Heart right ventricle (tissue), 16 donors: ENCODE data around the gene MFSD11. TPM values are rescaled to one million over a fixed set of nuclear protein-coding genes. Genes with fewer than 3 reads are reported as not detected.

Experiments
- ATAC-seq, 8 donors: fragments of 200-7000 bp; cut with Tn5 transposase; one replicate each; pipeline ENCODE4 v1.9.1; 2020; ENCODE audit warnings: mild to moderate bottlenecking in 8 of 8, moderate library complexity in 8 of 8, moderate number of reproducible peaks in 1 of 8
- DNase-seq, 2 donors: peaks; one replicate each; pipeline ENCODE4 v3.0.0-alpha.2; 2020
- H3K27ac ChIP-seq, 10 donors: fragments of 200-600 bp; sonication (generic) in 2 of 10; one replicate each; pipeline versions ENCODE4 v1.5.0 to v1.8.0; 2020 to 2022; ENCODE audit warnings: mild to moderate bottlenecking in 3 of 10
- H3K27me3 ChIP-seq, 7 donors: fragments of 200-600 bp; one replicate each; pipeline ENCODE4 v1.8.0; 2021 to 2022; ENCODE audit warnings: mild to moderate bottlenecking in 2 of 7
- H3K36me3 ChIP-seq, 9 donors: fragments of 200-600 bp; sonication (generic) in 1 of 9; one replicate each; pipeline versions ENCODE4 v1.5.0 to v1.8.0; 2020 to 2022; ENCODE audit warnings: mild to moderate bottlenecking in 2 of 9
- H3K4me1 ChIP-seq, 9 donors: fragments of 200-600 bp; sonication (generic) in 1 of 9; one replicate each; pipeline versions ENCODE4 v1.5.0 to v1.8.0; 2020 to 2022; ENCODE audit warnings: mild to moderate bottlenecking in 4 of 9
- H3K4me3 ChIP-seq, 10 donors: fragments of 200-600 bp; sonication (generic) in 2 of 10; one replicate each; pipeline versions ENCODE4 v1.5.0 to v1.8.0; 2020 to 2022; ENCODE audit warnings: mild to moderate bottlenecking in 7 of 10, moderate library complexity in 2 of 10
- H3K9me3 ChIP-seq, 11 donors: fragments of 200-600 bp in 10 of 11; sonication (generic) in 2 of 11; one replicate each; pipeline versions ENCODE4 v1.5.0 to v1.8.0; 2013 to 2022; ENCODE audit warnings: mild to moderate bottlenecking in 2 of 11, control low read depth in 1 of 11, moderate library complexity in 1 of 11
- CTCF ChIP-seq, 9 donors: fragments of 200-600 bp; sonication (generic) in 2 of 9; IDR thresholded peaks; one replicate each; pipeline versions ENCODE4 v1.5.0 to v1.8.0; 2021 to 2022; ENCODE audit warnings: antibody characterized with exemption in 9 of 9, mild to moderate bottlenecking in 5 of 9, moderate library complexity in 1 of 9
- WGBS, 2 donors: extraction: QIAGEN DNeasy Blood & Tissue Kit; methylation state at CpG; one replicate each; pipeline ENCODE4 v1.1.7; 2013; ENCODE audit warnings: inconsistent platforms in 1 of 2; 5-methylcytosine and 5-hydroxymethylcytosine counted together
- intact Hi-C, 10 donors: fragments of 100-400 bp; cut with DNase I; formaldehyde crosslinking; loops; one replicate each; pipeline versions ENCODE4 v1.11.1 to v1.14.2; 2022
- polyA plus RNA-seq, 2 donors: library from polyadenylated mRNA; stranded (reverse); fragments of 200-250 nt; gene quantifications; one replicate each; pipeline ENCODE4 v1.2.3, GENCODE V29; 2013
- total RNA-seq, 10 donors: library from RNA; stranded (reverse); fragmentation: NEBNext Ultra II Directional in 3 of 10; extraction: Animal tissue kit (Norgen Biotek cat#: 25700) in 3 of 10; gene quantifications; one replicate each; pipeline versions ENCODE4 v1.2.1 to v1.2.4, GENCODE V29; 2021 to 2023
- donor health status: Arrhythmogenic right ventricular cardiomyopathy.
- donor health status: ischemic (EF 13 %, LVEDD 7.1; RV severe dilation, severe dysfunction).
- donor health status: healthy with polysubstance abuse.
- donor health status: DM: no; HTN: yes; CAD: no.
- donor health status: DM: no; HTN: no; CAD: no.
- donor health status: ischemic (EF 25% LVEDD 6.9; RV normal size, moderate dysfunction).
- donor health status: ischemic (EF 25% LVEDD 5.7; RV mildly dilated, moderate dysfunction).
- donor health status: healthy.
- donor health status: DM: yes; HTN: yes; CAD: no.
- donor health status: Ischemic cardiomyopathy.
- donor health status: ischemic (EF 35%, LVEDD 5.7; RV mildly dilated, moderate dysfunction).
- donor health status: nonischemic (EF 11% LVEDD 7.7; RV severe dilation, severe dysfunction).
- donor health status: DM: yes; HTN: yes; CAD: no.
- donor health status: PGD.
- donor health status: ischemic (EF 29% LVEDD 5.4; RV normal size, mild dysfunction).
- donor health status: nonischemic (EF 23%, LVEDD 6.1; RV moderate dilation, normal function).

MFSD11 gene
- total and polyA plus RNA-seq, 12 donors: 9.2 to 34.4 (median 28.9) TPM

GRCh38 chr17:76725580-76726230, 12.2 kb upstream of the MFSD11 start:
- 1 to 2% methylated on average over 38 of the region's 38 CpGs for WGBS, 2 donors
- Histone ChIP-seq H3K4me3 (peak overlapping the region; percentile 72 to 100 (median 88)), H3K27me3 (no peaks in the 10 kb centered on the region), H3K4me1 (peaks cover 13 to 80% (median 70%) of the 10 kb centered on the region in 9 donors), H3K9me3 (no peaks in the 10 kb centered on the region), H3K36me3 (peaks cover 0 to 63% (median 42%) of the 10 kb centered on the region in 9 donors), H3K27ac (peak overlapping the region; percentile 96 to 100 (median 99))
- DNase-seq (peak; percentile 80 to 85), ATAC-seq (peak; percentile 42 to 67 (median 58))
- intact Hi-C loops: loop anchor here in 2 of 10 donors (10.0 kb wide), 2 partner anchors 51 to 181 kb away; partner anchors contain the start of gene PRCD (in 1 of the 2)
- no peak for TF ChIP-seq CTCF (IDR thresholded peaks at IDR 0.05)

DNA sequence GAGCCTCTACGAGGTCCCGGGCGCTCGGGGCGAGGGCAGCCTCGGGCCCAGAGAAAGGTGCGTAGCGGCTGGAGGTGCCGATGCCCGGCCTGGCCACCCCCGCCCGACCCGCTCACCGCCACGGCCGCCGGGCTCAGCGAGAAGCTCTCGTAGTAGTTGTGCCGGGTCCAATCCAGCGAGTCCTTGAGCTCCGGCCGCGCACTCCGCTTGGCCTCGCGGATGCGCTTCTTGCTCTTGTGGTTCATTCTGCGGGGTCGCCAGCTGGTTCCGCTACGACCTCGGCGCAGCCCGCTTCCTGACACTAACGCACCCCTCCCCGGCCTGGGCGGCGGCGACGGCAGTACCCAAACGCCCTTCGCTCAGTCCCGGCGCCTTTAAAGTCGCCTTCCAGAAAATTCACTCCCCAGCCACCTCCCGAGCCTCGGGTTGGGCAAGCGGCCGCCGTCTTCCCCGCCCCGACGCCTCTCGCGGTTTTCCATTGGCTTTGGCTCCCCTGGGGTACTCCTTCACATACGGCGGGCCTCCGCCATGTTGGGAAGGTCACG, 11.6 kb upstream of the MFSD11 start, which contains the start of gene JMJD6:
Gene JMJD6 (minus strand): TSS at position 376 of the 545 bp plus-strand sequence. CDS start 131 bp downstream, at position 245.
- Histone ChIP-seq H3K36me3 (peaks cover 0 to 62% (median 36%) of the 10 kb centered on the region in 9 donors), H3K9me3 (no peaks in the 10 kb centered on the region), H3K27ac (peak within 1 kb of the TSS; percentile 96 to 100 (median 99)), H3K4me3 (peak within 1 kb of the TSS; percentile 72 to 100 (median 88)), H3K27me3 (no peaks in the 10 kb centered on the region), H3K4me1 (peaks cover 13 to 78% (median 64%) of the 10 kb centered on the region in 9 donors)
- DNase-seq (peak; percentile 96 to 97), ATAC-seq (peak; percentile 93 to 97 (median 95))
- intact Hi-C loops: loop anchor here in 2 of 10 donors (10.0 kb wide), 2 partner anchors 52 to 182 kb away; partner anchors contain the start of gene PRCD (in 1 of the 2)
- 0% methylated on average over 60 of the region's 60 CpGs for WGBS, 2 donors
- TF ChIP-seq CTCF (IDR thresholded peaks at IDR 0.05): no peak

GRCh38 chr17:76726776-76727718, 10.9 kb upstream of the MFSD11 start, which contains the start of gene METTL23:
Gene METTL23 (plus strand): TSS chr17:76726839. CDS start chr17:76729711, 2,872 bp downstream.
- DNase-seq (peak; percentile 88 to 90), ATAC-seq (peak; percentile 60 to 78 (median 68))
- Histone ChIP-seq H3K27ac (peak within 1 kb of the TSS; percentile 96 to 100 (median 99)), H3K4me3 (peak within 1 kb of the TSS; percentile 72 to 100 (median 88)), H3K4me1 (peaks cover 13 to 78% (median 60%) of the 10 kb centered on the region in 9 donors), H3K36me3 (peaks cover 0 to 62% (median 28%) of the 10 kb centered on the region in 9 donors), H3K9me3 (no peaks in the 10 kb centered on the region), H3K27me3 (no peaks in the 10 kb centered on the region)
- TF ChIP-seq CTCF (IDR thresholded peaks at IDR 0.05): peak; percentile 28 to 92 (median 69)
- 2% methylated on average over 70 to 71 of the region's 71 CpGs for WGBS, 2 donors
- intact Hi-C loops: loop anchor here in 2 of 10 donors (10.0 kb wide), 2 partner anchors 52 to 182 kb away; partner anchors contain the start of gene PRCD (in 1 of the 2)
